ENCODE data around the gene STPG1.

The STPG1 gene

DNA sequence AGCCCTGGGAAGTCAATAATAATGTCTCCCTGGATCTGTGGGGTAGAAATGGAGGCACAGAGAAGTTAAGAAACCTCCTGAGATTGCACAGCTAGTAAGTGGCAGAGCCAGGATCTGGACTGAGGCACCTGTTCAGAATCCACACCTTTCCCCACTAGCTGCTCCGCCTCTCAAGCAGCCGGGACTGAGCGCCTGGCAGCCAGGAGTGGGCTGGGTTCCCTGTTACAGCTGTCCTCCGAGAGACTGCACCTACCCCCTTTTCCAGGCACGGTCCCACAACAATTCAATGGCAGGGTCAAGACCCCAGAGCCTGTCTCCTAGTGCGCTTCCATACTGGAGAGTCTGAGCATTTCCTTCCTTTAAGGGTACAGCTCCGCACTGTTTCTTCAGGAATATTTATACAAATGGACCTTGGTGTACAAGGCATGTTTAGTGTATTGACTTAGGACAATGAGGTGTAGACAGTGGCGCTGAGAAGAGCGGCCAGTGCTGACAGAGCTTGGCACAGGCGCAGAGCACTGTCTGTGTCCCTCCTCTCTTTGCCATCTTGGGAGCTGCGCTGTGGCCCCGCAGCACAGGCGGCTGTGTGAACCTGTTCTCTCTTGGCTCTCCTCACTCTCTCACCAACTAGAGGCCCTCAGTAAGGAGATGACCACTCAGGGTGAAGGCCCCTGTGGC lies 70.0 kb downstream of the STPG1 start:
- DNase-seq (ENCODE audit: low read depth in 2 of 2, low spot score in 1 of 2): no peak

DNA sequence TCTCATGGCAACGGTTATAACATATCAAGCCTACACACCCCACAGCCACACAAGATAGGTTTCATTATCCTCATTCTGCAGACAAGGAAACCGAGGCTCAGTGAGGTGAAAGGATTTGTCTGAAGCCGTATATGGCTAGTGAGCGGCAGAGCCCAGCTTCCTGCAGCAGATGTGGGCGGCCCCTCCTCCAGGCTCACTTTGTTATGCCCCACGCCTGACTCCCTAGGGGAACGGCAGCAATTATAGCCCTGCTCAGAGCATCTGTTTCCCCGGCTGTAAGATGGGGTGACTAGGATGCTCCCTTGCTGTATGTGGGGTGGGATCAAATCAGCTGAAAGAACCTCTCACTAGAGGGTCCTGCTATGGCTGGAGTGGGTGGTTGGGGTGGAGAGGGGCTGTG lies 72.3 kb downstream of the STPG1 start:
- DNase-seq (ENCODE audit: low read depth in 2 of 2, low spot score in 1 of 2): no peak

DNA sequence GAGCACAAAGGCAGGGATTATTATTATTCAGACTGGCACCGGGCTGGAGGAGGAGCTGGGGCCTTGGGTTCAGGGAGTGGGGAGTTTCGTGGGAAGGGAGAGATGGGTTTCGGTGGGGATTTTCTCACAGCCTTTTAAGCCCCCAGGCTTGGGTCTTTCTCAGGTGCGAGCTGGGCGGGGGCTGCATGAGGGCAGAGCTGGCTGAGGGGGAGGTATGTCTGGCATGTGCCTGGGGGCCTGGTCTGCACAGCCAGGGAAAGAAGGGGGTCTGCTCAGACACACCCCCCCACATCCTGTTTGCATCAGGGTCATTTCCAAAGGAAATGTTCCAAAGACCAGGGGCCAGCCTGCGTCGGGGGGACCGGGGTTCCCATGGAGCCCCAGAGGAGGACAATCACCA lies 72.8 kb downstream of the STPG1 start:
- no peak for DNase-seq (ENCODE audit: low read depth in 2 of 2, low spot score in 1 of 2)

DNA sequence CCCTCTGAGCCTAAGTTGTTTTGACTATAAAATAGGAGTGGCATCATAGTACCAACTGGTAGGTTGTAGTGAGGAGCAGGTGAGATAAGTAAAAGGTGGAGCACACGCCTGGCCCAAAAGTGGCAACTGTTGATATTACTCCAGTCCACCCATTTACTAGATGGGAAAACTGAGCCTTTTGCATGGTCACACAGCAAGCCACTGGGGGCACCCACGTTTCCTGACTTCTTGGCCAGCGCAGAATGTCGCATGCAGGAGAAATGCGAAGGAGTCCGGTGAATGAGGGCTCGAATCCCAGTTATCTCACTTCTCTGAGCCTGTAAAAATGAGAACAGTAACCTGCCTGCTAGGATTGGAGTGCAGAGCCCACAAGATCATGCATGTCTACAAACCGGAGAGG lies 73.6 kb downstream of the STPG1 start:
- no peak for DNase-seq (ENCODE audit: low read depth in 2 of 2, low spot score in 1 of 2)

DNA sequence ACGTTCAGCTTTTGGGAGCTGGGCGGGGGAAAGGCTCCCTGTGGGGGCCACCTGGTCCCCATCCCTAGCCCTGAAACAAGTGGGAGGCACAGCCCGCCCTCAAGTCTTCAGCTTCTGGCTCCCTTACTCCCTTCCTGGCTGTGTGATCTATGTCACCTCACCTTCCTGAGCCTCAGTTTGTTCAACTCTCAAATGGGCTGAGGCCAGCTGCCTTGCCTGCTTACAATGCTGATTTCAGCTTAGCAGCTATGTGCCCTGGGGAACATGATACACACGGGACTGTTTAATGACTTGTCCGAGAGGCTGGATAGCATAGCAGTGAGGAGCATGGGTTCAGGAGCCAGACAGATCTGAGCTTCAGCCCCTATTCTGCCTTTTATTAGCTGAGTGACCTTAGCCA lies 75.1 kb downstream of the STPG1 start:
- DNase-seq (ENCODE audit: low read depth in 2 of 2, low spot score in 1 of 2): no peak

DNA sequence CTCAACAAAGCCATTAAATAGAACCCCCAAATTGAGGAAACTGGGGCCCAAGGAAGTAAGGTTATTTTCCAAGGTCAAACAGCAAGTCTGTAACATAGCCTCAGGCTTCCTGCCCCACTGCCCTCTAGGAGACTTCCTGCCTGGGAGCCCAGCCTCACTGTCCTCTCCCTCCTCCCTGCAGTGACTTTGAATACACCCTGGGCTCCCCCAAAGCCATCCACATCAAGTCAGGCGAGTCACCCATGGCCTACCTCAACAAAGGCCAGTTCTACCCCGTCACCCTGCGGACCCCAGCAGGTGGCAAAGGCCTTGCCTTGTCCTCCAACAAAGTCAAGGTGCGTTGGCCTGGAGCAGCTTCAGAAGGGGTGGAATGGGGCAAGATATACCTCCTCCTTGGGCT lies 76.1 kb downstream of the STPG1 start:
- DNase-seq (ENCODE audit: low read depth in 2 of 2, low spot score in 1 of 2): no peak

DNA sequence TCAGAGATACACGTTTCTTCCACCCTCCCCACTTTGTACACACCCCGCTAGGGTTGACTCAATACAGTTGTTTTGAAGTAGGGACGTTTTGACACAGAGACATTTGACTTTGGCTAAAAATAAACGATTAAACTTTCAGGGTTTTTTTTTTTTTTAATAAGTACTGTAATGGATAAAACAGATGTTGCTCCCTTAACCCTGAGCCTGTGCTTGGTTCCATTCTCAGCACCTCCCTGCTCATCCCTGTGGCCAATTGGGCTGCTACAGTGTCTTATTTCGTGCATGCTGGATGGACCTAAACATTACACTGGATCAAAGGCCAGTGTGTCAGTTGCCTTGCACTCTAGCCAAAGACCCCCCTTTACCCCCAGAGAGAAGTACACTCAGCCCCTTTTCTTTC lies 77.5 kb downstream of the STPG1 start:
- DNase-seq (ENCODE audit: low read depth in 2 of 2, low spot score in 1 of 2): no peak

DNA sequence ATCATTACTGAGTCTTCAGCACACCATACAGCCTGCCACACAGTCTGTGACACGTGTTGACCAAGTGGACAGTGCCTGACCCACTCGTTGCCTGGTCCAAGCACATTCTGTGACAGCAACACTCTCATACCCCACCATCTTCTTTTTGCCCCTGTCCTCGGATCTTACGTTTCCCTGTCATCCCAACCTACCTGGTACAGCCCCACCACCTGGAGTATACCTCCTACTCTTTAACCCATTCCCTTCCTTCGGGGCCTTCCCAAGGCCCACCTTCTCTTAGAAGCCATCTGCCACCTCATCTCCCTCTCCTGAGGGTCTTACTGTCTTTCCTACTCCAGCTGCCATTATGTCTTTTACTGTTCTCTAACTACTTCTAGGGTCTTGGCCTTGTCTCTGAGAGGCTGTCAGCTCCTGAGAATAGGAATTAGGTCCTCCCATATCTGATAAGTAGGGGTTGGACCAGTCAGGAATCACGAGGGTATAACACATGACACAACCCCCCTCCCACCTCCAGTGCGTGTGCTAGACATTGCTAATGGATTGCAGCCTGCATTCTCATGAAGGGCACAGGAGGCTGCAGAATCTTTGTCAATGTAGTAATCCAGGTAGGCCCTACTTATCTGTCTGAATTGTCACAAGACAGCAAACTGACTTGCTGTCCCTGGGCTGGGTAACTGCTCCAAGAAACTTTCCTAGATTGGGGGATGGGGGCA lies 81.5 kb downstream of the STPG1 start:
- DNase-seq (ENCODE audit: low read depth in 2 of 2, low spot score in 1 of 2): no peak

DNA sequence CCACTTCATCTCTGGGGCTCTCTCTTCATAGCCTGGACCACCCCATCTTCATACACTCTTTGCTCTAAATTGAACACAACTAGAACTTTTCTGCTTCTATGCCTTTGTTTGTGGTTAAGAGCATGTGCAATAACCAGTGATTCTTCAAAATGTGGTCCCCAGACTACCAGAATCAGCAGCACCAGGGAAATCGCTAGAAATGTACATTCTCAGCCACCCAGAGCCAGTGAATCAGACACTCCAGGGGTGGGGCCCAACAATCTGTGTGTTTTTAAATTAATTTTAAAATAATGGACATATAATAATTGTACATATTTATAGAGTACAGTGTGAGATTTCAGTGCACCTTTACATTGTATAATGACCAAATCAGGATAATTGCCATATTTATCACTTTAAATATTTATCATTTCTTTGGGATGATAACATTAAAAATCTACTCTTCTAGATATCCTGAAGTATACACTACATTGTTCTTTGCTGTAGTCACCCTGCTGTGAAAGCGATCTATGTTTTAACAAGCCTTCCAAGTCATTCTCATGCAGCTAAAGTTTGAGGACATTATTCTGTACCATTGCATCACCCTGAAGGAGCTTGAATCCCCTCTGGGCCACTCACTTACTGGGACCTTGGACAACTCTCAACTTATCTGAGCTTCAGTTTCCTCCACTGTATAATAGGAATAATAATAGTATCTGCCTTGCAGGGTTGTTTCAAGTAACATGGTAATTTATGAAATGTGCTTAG lies 83.6 kb downstream of the STPG1 start:
- no peak for DNase-seq (ENCODE audit: low read depth in 2 of 2, low spot score in 1 of 2)

DNA sequence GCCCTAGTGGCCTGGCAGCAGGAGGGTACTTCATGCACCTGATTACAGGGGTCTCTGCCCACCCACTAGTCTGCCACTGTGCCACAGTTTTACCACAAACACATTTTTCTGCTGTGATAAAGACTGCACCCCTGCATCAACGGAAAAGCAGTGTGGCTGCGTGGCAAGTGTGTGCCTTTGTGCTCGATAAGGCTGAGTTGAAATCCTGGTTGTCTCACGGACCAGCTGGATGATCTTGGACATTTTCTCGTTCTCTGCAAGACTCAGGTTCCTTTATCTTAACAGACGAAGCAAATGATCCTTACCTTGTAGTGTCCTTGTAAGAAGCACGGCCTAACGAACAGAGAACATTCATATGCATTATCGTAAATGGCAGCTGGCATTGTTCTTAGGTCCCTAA lies 84.3 kb downstream of the STPG1 start:
- DNase-seq (ENCODE audit: low read depth in 2 of 2, low spot score in 1 of 2): no peak

DNA sequence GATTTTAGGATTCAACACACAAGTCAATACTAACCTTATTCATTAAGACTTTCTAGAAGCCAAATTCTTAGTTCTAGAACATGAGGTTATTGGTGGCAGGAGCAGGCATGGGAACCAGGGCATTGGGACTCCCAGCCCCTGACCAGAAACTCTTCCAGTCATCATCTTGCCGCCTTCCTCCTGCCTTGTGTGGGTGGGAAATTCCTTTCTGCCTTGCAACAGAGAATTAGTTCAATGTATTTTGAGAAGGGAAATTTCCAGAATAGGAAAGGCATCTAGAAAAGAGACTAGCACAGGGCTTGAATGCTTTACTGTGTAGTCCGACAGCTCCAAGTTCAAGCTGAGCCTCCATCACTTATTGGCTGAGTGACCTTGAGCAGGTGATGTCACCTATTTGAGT lies 85.7 kb downstream of the STPG1 start:
- DNase-seq (ENCODE audit: low read depth in 2 of 2, low spot score in 1 of 2): no peak

DNA sequence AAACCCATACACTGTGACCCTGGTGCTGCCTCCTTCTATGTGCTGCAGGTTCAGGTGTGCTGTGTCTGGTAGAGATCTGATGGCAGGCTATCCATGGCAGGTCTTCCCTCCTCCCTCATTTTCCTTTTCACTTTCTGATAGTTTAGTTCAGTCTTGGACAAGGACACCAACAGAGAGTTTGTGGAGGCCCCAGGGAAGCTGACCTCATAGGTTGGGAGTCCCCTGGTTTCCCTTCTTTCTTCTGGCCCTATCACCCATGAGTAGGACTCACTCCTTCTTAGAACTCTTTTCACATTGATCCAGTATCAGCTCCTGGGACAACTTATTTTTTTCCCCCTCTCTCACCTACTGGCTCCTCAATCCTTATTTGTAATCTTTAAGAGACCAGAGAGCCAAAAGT lies 86.1 kb downstream of the STPG1 start:
- no peak for DNase-seq (ENCODE audit: low read depth in 2 of 2, low spot score in 1 of 2)

DNA sequence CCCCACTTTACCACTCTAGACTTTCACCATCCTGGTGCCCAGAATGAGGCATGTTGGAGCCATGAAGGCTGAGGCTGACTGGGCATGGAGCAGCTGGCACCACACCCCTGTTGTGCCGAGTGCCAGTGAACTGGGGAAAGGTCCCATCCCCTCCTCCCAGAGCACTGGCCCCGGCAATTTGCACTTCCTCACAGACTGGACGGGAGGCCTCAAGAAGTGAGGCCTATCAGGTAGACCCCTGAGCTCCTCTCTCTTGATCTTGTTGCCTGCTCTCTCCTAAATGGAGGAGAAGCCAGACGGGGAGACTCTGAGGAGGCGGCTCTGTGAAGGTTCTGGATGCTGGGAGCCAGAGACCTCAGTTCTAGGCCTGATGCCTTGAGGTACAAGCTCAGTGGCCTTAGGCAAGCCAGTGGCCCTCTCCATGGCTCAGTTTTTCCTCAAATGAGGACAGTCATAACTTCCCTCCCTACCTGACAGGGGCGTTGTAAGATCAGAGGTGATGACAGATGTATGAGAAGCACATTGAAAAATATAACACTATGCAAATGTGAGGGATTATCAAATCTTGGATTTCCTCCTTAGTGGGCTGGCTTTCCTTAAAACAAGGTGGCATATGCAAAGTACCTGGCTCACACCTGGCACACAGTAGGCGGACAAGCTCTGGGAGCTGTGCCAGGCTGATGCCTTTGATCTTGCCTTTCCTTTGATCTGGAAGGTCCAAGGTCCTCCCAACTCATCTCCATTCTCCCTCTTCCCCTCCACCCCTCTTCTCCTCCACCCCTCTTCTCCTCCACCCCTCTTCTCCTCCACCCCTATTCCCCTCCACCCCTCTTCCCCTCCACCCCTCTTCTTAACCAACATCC lies 87.8 kb downstream of the STPG1 start:
- DNase-seq (ENCODE audit: low read depth in 2 of 2, low spot score in 1 of 2): no peak

DNA sequence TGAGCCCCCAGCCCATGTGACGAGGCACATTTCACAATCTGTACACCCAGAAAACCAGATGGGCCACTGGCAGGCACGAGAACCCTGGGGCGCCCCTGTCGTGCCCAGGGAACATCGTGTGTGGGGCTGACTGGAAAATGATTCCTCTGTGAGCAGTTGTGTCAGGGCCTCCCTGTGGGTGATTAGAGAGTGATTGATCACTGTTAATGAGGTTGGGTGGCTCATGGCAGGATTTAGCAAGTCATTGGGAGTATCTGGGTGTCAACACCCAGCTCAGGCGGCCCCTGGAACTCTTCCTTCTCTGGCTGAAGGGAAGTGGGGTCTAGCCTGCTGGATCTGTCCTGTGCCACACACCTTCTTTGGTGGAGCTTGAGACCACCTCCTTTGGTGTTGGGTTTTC lies 88.7 kb downstream of the STPG1 start:
- no peak for DNase-seq (ENCODE audit: low read depth in 2 of 2, low spot score in 1 of 2)

DNA sequence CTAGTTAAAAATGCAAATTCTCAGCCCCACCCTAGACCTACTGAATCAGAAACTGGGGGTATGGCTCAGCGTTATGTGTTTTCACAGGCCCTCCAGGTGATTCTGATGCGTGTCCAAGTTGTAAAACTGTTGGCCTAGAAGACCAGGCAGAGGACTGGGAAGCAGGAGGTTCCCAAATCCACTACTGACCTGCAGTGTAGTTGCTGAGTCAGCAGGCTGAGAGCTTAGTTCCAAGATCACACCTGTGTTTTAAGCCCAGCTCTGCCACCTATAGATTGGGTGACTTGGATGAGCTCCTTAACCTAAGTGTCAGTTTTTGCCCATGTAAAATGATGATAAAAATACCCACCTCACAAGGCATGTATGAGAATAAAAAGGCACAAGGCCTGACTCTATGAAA lies 90.3 kb downstream of the STPG1 start:
- no peak for DNase-seq (ENCODE audit: low read depth in 2 of 2, low spot score in 1 of 2)

DNA sequence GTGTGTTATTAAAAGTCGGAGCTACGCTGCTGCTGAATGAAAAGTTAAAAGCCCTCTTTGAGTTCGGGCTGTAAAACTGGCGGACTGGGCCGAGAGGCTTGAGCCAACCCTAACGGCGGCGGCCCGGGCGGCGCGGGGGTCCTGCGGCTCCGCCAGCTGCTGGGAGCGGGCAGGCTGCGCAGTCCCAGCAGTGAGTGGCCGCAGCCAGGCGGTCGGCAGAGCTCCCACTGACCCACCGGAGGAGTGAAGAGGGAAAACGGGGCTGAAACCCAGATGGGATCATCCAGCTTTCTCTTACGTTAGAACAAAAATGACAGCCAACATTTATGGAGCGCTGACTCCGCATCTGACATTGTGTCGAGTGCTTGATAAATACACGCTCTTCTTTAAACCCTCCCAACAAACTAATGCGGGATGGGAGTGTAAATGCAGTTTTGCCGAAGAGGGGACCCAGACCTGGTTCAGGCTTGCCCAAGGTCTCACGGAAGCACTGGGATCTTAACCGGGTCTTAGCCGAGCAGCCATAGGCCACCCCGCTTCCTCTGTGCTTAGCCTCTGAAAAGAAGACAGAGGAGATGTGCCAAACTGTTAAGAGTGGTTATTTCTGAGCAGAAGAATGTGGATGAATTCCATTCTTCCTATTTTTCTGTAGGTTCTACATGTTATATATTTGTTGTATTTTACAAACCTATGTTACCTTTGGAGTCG lies 91.0 kb downstream of the STPG1 start:
- no peak for DNase-seq (ENCODE audit: low read depth in 2 of 2, low spot score in 1 of 2)

DNA sequence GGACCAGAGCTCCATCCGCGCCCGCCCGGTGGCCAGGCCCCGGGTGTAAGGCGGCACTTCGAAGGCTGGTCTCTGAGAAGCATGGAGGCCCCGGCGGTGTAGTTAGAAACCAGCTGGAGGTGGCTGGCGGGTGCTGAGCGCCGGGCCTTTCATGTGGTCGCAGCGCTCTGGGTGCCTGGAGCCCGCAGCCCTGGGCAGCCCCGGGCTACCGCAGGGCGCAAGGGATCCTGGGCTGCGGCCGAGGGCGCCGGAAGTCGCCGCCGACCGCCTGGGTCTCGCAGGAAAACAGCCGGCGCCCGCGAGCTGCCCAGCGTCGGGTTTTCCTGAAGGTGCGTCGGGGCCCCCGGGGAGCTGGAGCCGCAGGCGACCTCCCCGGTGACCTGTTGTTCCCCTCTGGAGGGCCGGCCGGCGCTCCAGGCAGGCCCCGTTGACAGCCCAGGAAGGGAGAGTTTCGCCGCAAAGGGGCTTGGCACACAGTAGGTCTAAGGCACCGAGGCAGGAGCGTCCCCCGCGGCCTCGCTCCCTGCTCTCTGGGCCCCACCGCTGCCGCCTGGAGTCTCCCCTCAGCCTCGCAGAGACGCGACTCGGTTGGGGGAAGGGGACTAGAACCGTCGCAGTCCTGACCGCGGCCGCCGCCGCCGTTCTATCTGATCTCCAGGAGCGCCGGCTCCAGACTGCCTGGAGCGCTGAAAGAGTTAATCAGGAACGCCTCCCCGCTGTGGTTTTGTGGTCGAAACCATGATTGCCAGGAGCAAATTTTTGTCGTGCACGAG lies 91.7 kb downstream of the STPG1 start:
- DNase-seq (ENCODE audit: low read depth in 2 of 2, low spot score in 1 of 2): peak; percentile 15 to 18

DNA sequence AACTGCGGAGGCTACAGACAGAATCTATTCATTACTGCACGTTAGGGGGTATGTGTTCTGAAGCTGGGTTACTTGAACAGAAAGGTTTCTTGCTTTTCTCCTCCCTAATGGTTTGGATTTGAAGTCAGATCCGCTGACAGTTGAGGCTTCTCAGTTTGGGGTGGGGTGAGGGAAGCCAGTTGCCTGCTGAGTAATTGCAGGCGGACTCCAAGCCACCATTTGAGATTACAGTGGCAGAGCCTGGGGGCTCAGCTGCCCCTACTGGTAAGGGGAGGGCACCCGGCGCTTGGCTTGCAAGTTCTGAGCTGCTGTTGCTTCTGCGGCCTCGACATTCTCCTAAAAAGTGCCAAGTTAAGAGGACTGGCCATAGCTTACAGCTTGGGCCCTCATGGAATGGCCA lies 92.5 kb downstream of the STPG1 start:
- no peak for DNase-seq (ENCODE audit: low read depth in 2 of 2, low spot score in 1 of 2)

DNA sequence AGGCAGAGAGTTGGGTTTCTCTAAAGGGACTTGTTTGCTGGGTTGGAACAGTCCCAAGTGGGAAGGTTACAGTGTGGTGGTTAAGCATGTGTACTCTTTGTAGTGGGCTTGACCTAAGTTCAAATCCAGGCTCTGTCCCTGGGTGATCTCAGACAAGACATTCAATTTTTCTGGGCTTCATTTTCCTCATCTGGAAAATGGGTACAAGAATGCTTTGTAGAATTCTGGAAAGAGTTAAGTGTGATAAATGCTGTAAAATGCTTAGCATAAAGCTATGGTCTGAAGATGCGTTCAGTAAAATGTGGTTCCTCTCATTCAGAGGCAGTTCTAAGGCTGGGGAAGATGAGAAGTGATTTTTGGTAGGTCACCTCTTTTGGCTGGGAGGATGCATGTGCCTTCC lies 93.6 kb downstream of the STPG1 start:
- no peak for DNase-seq (ENCODE audit: low read depth in 2 of 2, low spot score in 1 of 2)

DNA sequence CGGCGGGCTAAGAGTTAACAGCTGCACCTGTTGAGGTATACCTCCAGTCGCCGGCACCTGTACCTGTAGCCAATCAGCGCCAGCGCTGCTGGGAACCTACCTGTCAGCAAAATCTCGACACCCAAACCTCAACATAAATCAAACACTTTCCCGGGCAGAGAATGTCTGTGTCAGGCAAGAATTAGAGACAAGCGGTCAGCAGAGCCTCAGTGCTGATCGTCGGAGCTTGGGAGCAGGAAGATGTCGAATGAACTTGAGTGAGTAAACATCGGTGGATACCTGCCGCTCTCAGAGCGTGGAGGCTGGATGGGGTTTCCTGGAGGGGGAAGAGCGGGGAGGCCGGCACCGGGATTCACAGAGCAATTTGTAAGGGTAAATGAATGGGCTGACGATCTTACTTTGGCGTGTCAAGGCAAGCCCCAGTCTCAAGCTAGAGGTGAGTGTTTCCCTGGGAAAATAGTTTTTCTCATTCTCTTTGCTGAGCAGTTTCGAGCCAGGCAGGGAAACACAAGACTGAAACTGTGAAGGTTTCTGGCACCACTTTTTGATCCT lies 94.2 kb downstream of the STPG1 start, which contains the start of gene GRHL3:
Gene GRHL3 (plus strand): TSS at position 46 of the 552 bp plus-strand sequence. CDS start 195 bp downstream, at position 241.
- DNase-seq (ENCODE audit: low read depth in 2 of 2, low spot score in 1 of 2): no peak
